Endothelial cell of umbilical vein (primary cell): ENCODE results near the gene ZER1. TPM values are rescaled to one million over a fixed set of nuclear protein-coding genes. Genes with fewer than 3 reads are reported as not detected.

Experiments
- BruUV-seq: library from RNA; stranded (reverse); fragments of 400-500 nt; replicated peaks from 2 replicates; lab custom pipeline; 2021; lab: Mats Ljungman, UMichigan
- CTCF ChIA-PET: fragments of 300-600, 350-600 bp; sonication (Branson Sonifier 250); formaldehyde crosslinking; loops from one replicate; lab custom pipeline; 2021; ENCODE audit warnings: antibody characterized with exemption, inconsistent platforms; lab: Charles Lee
- POLR2A ChIA-PET: fragments of 300-600, 350-600 bp; sonication (Branson Sonifier 250); formaldehyde crosslinking; loops from one replicate; lab custom pipeline; 2021; ENCODE audit warnings: antibody characterized with exemption, inconsistent platforms; lab: Charles Lee
- DNase-seq: peaks from one replicate; pipeline ENCODE4 v3.0.0-alpha.2; 2011; ENCODE audit warnings: low read depth, low spot score
- FAIRE-seq: peaks from 2 replicates; lab custom pipeline; 2011; peaks lifted over from hg19 to GRCh38; lab: Jason Lieb, UNC
- H2AFZ ChIP-seq: 2 replicates; pipeline ENCODE4 v1.6.0; 2012; ENCODE audit warnings: low read depth, low read length, control low read depth, inconsistent platforms
- H3K27ac ChIP-seq: 2 replicates; pipeline ENCODE4 v1.5.1; 2011; ENCODE audit warnings: low read depth, mild to moderate bottlenecking, control low read depth, low read length, moderate library complexity; ENCODE audit not compliant: insufficient read depth
- H3K27me3 ChIP-seq, 2 experiments: 2 replicates each; pipeline versions ENCODE4 v1.6.0 to v1.6.1; 2011; ENCODE audit warnings: low read length in 2 of 2, mixed read lengths in 1 of 2; ENCODE audit not compliant: control insufficient read depth in 2 of 2, insufficient read depth in 2 of 2
- H3K36me3 ChIP-seq, 2 experiments: 2 replicates in 1 of 2; 3 replicates in 1 of 2; pipeline ENCODE4 v1.5.1; 2011; ENCODE audit warnings: low read length in 2 of 2, mild to moderate bottlenecking in 1 of 2, moderate library complexity in 1 of 2; ENCODE audit not compliant: control insufficient read depth in 2 of 2, insufficient read depth in 2 of 2; ENCODE audit errors: extremely low read depth in 1 of 2
- H3K4me1 ChIP-seq: 3 replicates; pipeline ENCODE4 v1.5.1; 2011; ENCODE audit warnings: mild to moderate bottlenecking, low read length; ENCODE audit not compliant: control insufficient read depth, insufficient read depth; ENCODE audit errors: extremely low read depth
- H3K4me2 ChIP-seq: 2 replicates; pipeline ENCODE4 v1.6.1; 2011; ENCODE audit warnings: low read length, control low read depth, mixed read lengths; ENCODE audit not compliant: insufficient read depth
- H3K4me3 ChIP-seq, 3 experiments: fragments of 200-600 bp in 1 of 3; sonication (generic), shearing (Covaris generic) in 1 of 3; replicated peaks in 1 of 3; 2 replicates each; pipeline ENCODE4 v1.5.1; 2011 to 2016; ENCODE audit warnings: control low read depth in 3 of 3, low read length in 3 of 3, mild to moderate bottlenecking in 2 of 3, inconsistent platforms in 1 of 3, low read depth in 1 of 3, moderate library complexity in 1 of 3; ENCODE audit not compliant: insufficient read depth in 1 of 3
- H3K79me2 ChIP-seq: 2 replicates; pipeline ENCODE4 v1.6.0; 2012; ENCODE audit warnings: low read length, inconsistent platforms; ENCODE audit not compliant: control insufficient read depth, insufficient read depth
- H3K9ac ChIP-seq: replicated peaks from 2 replicates; pipeline ENCODE3; 2011; ENCODE audit warnings: low read length, control low read depth; ENCODE audit not compliant: insufficient read depth; ENCODE audit errors: extremely low read depth
- H3K9me1 ChIP-seq: replicated peaks from 3 replicates; pipeline ENCODE4 v1.6.0; 2011; ENCODE audit warnings: mild to moderate bottlenecking, low read length; ENCODE audit not compliant: control insufficient read depth, insufficient read depth; ENCODE audit errors: extremely low read depth
- H3K9me3 ChIP-seq: replicated peaks from 2 replicates; pipeline ENCODE4 v1.5.1; 2012; ENCODE audit warnings: low read length, inconsistent platforms; ENCODE audit not compliant: control insufficient read depth, insufficient read depth
- H4K20me1 ChIP-seq: replicated peaks from 2 replicates; pipeline ENCODE3; 2011; ENCODE audit warnings: mild to moderate bottlenecking, low read length; ENCODE audit not compliant: control insufficient read depth, insufficient read depth; ENCODE audit errors: extremely low read depth
- CTCF ChIP-seq, 2 donors: IDR thresholded peaks; 1 replicate in 1 of 2; 2 replicates in 1 of 2; pipeline ENCODE4 v1.5.1; 2011; ENCODE audit warnings: low read length in 2 of 2, mild to moderate bottlenecking in 2 of 2, moderate library complexity in 2 of 2, control low read depth in 1 of 2, inconsistent platforms in 1 of 2, low read depth in 1 of 2; ENCODE audit not compliant: insufficient read depth in 1 of 2; ENCODE audit errors: extremely low read depth in 1 of 2
- EZH2 ChIP-seq: IDR thresholded peaks from 2 replicates; pipeline ENCODE4 v1.6.1; 2012; ENCODE audit warnings: borderline replicate concordance, low read depth, mild to moderate bottlenecking, moderate library complexity, low read length, inconsistent platforms; ENCODE audit not compliant: severe bottlenecking
- FOS ChIP-seq: IDR thresholded peaks from 2 replicates; pipeline ENCODE4 v1.6.1; 2011; ENCODE audit warnings: mild to moderate bottlenecking, low read length, moderate library complexity, borderline replicate concordance; ENCODE audit not compliant: insufficient read depth
- GATA2 ChIP-seq: IDR thresholded peaks from 2 replicates; pipeline ENCODE4 v1.7.0; 2011; ENCODE audit warnings: low read depth, mild to moderate bottlenecking, moderate library complexity, mixed read lengths, low read length; ENCODE audit not compliant: insufficient read length, insufficient read depth
- JUN ChIP-seq: IDR thresholded peaks from 2 replicates; pipeline ENCODE4 v1.6.1; 2011; ENCODE audit warnings: borderline replicate concordance, low read depth; ENCODE audit not compliant: insufficient read length, insufficient read depth
- MAX ChIP-seq: IDR thresholded peaks from 2 replicates; pipeline ENCODE4 v1.6.1; 2011; ENCODE audit not compliant: insufficient read depth, insufficient read length
- MYC ChIP-seq: IDR thresholded peaks from one replicate; pipeline ENCODE4 v1.6.1; 2011; ENCODE audit warnings: mild to moderate bottlenecking, low read depth, low read length
- POLR2A ChIP-seq: IDR thresholded peaks from 2 replicates; pipeline ENCODE4 v1.6.1; 2012; ENCODE audit warnings: low read depth, mild to moderate bottlenecking, control low read depth, low read length
- POLR2AphosphoS5 ChIP-seq: IDR thresholded peaks from 2 replicates; pipeline ENCODE4 v1.6.1; 2012; ENCODE audit warnings: low read depth, mild to moderate bottlenecking, control low read depth, low read length, moderate library complexity; ENCODE audit not compliant: insufficient read depth
- dilution Hi-C: fragments of 300-500 bp; cut with MboI; formaldehyde crosslinking; loops from one replicate; pipeline ENCODE4 v1.15.0; 2019; ENCODE audit warnings: low sequenced_read_pairs; ENCODE audit not compliant: extremely low pct_ligation_motif_present
- intact Hi-C: fragments of 100-400 bp; cut with micrococcal nuclease; formaldehyde crosslinking; loops from one replicate; pipeline ENCODE4 v1.10.0; 2022
- polyA plus RNA-seq, 4 experiments: library from polyadenylated mRNA; depleted of rRNA in 3 of 4; stranded (reverse) in 3 of 4; unstranded in 1 of 4; fragments of >200 nt; gene quantifications; 2 replicates each; pipeline versions ENCODE4 v1.2.1 to v1.2.3, GENCODE V29; 2011 to 2012; ENCODE audit warnings: missing spikeins in 1 of 4
- total RNA-seq: library from RNA; stranded (reverse); gene quantifications from 2 replicates; pipeline ENCODE4 v1.2.3, GENCODE V29; 2021

Gene ZER1
- total and polyA plus RNA-seq, 2 donors (not counting 3 experiments of a cell fraction or from before 2014, with no cell fraction given): 23.0 to 29.9 TPM

DNA sequence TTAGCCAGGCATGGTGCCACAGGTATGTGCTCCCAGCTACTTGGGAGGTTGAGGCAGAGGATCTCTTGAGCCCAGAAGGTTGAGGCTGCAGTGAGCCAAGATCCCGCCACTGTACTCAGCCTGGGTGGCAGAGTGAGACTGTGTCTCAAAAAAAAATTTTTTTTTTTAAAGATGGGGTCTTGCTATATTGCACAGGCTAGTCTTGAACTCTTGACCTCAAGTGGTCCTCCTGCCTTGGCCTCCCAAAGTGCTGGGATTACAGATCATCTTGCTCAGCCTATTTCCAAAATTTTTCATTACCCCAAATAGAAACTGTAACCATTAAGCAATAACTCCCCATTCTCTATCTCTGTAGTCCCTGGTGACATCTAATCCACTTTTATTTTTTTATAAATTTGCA is 10.9 kb upstream of the ZER1 start:
- POLR2A ChIA-PET: no interaction called here
- peaks cover 3% of the 10 kb centered on the region for H3K79me2 ChIP-seq

More for the DNA sequence above, 10.9 kb upstream of the ZER1 start:
- Histone ChIP-seq H3K9ac (no peak overlapping the region), H4K20me1 (no peaks in the 10 kb centered on the region), H3K27ac (no peak overlapping the region), H2AFZ (no peak overlapping the region), H3K4me3 (no peak overlapping the region), H3K36me3 (no peaks in the 10 kb centered on the region), H3K27me3 (no peaks in the 10 kb centered on the region), H3K4me1 (peaks cover 4% of the 10 kb centered on the region), H3K4me2 (no peak overlapping the region), H3K9me3 (no peaks in the 10 kb centered on the region), H3K9me1 (no peaks in the 10 kb centered on the region)
- dilution Hi-C loops (no loop called here), intact Hi-C loops (no loop called here)
- FAIRE-seq (peak; percentile 44), DNase-seq (no peak)
- TF ChIP-seq JUN (no peak), FOS (no peak), POLR2A (no peak), CTCF (IDR thresholded peaks at IDR 0.05; ENCODE audit: extremely low read depth in 1 of 2, insufficient read depth in 1 of 2, low read depth in 1 of 2, low read length in 2 of 2) (no peak), MAX (no peak), EZH2 (no peak), GATA2 (no peak), MYC (no peak), POLR2AphosphoS5 (no peak)
- no TSS peak for BruUV-seq
- CTCF ChIA-PET: interaction anchor here (1.1 to 2.2 kb wide), 5 partner anchors 8 to 81 kb away, joined by 3 to 7 read pairs (median 6); partner anchors contain the start of genes ENDOG and PKN3
